Measurements from ENCODE around the gene PDCD6IP. TPM values are rescaled to one million over a fixed set of nuclear protein-coding genes. Genes with fewer than 3 reads are reported as not detected.
A peak's percentile ranks its signal among the peaks of the same experiment; 100 is the strongest.

PDCD6IP gene
- total and polyA plus RNA-seq, 2 of the 13 experiments (the other 11 are each of a cell fraction or from before 2014, with no cell fraction given) = 62.5 to 85.6 TPM

DNA sequence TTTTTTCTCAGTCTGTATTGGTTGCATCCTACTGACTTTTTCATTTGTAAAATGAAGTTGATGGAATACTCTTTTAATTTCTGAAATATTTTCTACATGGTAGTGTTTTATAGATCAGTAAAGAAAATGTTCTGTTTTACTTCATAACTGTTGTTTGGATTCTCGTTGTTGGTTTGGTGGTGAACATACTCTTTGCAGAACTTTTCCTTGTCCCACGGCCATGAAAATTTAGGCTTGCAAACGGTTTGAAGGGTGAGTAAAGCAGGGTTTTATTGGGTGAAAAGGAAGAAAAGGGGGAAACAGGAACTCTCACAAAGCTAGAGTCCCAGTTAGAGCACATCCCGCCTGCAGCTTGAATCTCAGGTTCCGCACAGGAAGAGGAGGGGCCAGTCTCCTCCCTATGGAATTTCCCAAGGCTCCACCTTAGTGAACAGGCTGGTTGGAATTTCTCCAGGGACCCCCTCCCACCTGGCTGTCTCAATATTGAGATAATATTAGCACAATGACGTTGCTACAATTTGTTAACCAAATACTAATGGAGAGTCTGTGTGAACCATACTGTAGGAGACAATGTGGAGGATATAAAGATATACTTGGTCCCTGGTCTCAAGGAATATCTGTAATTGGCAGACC is 5.6 kb downstream of the PDCD6IP start (continued):
- TF ChIP-seq THAP11 (CRISPR knock-in tag; IDR thresholded peaks at IDR 0.05) (no peak), NFKB2 (CRISPR knock-in tag; IDR thresholded peaks at IDR 0.05; ENCODE audit: borderline replicate concordance) (no peak), ZNF337 (CRISPR knock-in tag; IDR thresholded peaks at IDR 0.05; ENCODE audit: borderline replicate concordance, low read depth) (no peak), KDM6A (CRISPR knock-in tag; IDR thresholded peaks at IDR 0.05; ENCODE audit: low read depth) (no peak), ZNF263 (CRISPR knock-in tag; IDR thresholded peaks at IDR 0.05) (no peak), REPIN1 (CRISPR knock-in tag; IDR thresholded peaks at IDR 0.05; ENCODE audit: borderline replicate concordance, low read depth) (no peak), ZNF101 (CRISPR knock-in tag; IDR thresholded peaks at IDR 0.05; ENCODE audit: borderline replicate concordance, low read depth) (no peak), ZNF3 (CRISPR knock-in tag; IDR thresholded peaks at IDR 0.05) (no peak), NRL (CRISPR knock-in tag; IDR thresholded peaks at IDR 0.05; ENCODE audit: borderline replicate concordance) (no peak), ZNF746 (CRISPR knock-in tag; IDR thresholded peaks at IDR 0.05) (no peak), ZMYM4 (CRISPR knock-in tag; IDR thresholded peaks at IDR 0.05) (peak; percentile 52; the same call in 1 of the 2 replicates), THYN1 (CRISPR knock-in tag; IDR thresholded peaks at IDR 0.05; ENCODE audit: borderline replicate concordance, low read depth) (no peak), MEIS2 (CRISPR knock-in tag; IDR thresholded peaks at IDR 0.05) (no peak), SIX4 (CRISPR knock-in tag; IDR thresholded peaks at IDR 0.05) (no peak), ZFAT (CRISPR knock-in tag; conservative IDR thresholded peaks at IDR 0.05) (no peak), FIP1L1 (IDR thresholded peaks at IDR 0.05; ENCODE audit: borderline replicate concordance, insufficient read depth, low read depth, low read length) (no peak), ETV5 (CRISPR knock-in tag; IDR thresholded peaks at IDR 0.05; ENCODE audit: borderline replicate concordance) (0 out of 2 replicates have a peak, but pooled peaks have one; percentile 22), REL (CRISPR knock-in tag; conservative IDR thresholded peaks at IDR 0.05) (no peak)
- TF ChIP-seq, protein P1, sequence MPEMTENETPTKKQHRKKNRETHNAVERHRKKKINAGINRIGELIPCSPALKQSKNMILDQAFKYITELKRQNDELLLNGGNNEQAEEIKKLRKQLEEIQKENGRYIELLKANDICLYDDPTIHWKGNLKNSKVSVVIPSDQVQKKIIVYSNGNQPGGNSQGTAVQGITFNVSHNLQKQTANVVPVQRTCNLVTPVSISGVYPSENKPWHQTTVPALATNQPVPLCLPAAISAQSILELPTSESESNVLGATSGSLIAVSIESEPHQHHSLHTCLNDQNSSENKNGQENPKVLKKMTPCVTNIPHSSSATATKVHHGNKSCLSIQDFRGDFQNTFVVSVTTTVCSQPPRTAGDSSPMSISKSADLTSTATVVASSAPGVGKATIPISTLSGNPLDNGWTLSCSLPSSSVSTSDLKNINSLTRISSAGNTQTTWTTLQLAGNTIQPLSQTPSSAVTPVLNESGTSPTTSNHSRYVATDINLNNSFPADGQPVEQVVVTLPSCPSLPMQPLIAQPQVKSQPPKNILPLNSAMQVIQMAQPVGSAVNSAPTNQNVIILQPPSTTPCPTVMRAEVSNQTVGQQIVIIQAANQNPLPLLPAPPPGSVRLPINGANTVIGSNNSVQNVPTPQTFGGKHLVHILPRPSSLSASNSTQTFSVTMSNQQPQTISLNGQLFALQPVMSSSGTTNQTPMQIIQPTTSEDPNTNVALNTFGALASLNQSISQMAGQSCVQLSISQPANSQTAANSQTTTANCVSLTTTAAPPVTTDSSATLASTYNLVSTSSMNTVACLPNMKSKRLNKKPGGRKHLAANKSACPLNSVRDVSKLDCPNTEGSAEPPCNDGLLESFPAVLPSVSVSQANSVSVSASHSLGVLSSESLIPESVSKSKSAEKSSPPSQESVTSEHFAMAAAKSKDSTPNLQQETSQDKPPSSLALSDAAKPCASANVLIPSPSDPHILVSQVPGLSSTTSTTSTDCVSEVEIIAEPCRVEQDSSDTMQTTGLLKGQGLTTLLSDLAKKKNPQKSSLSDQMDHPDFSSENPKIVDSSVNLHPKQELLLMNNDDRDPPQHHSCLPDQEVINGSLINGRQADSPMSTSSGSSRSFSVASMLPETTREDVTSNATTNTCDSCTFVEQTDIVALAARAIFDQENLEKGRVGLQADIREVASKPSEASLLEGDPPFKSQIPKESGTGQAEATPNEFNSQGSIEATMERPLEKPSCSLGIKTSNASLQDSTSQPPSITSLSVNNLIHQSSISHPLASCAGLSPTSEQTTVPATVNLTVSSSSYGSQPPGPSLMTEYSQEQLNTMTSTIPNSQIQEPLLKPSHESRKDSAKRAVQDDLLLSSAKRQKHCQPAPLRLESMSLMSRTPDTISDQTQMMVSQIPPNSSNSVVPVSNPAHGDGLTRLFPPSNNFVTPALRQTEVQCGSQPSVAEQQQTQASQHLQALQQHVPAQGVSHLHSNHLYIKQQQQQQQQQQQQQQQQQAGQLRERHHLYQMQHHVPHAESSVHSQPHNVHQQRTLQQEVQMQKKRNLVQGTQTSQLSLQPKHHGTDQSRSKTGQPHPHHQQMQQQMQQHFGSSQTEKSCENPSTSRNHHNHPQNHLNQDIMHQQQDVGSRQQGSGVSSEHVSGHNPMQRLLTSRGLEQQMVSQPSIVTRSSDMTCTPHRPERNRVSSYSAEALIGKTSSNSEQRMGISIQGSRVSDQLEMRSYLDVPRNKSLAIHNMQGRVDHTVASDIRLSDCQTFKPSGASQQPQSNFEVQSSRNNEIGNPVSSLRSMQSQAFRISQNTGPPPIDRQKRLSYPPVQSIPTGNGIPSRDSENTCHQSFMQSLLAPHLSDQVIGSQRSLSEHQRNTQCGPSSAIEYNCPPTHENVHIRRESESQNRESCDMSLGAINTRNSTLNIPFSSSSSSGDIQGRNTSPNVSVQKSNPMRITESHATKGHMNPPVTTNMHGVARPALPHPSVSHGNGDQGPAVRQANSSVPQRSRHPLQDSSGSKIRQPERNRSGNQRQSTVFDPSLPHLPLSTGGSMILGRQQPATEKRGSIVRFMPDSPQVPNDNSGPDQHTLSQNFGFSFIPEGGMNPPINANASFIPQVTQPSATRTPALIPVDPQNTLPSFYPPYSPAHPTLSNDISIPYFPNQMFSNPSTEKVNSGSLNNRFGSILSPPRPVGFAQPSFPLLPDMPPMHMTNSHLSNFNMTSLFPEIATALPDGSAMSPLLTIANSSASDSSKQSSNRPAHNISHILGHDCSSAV (CRISPR knock-in tag; IDR thresholded peaks at IDR 0.05; ENCODE audit: borderline replicate concordance) = no peak
- TF ChIP-seq, protein P2, sequence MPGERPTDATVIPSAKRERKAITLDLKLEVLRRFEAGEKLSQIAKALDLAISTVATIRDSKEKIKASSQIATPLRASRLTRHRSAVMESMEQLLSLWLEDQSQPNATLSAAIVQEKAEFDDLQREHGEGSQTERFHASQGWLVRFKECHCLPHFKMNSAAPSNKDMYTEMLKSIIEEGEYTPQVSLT (CRISPR knock-in tag; IDR thresholded peaks at IDR 0.05; ENCODE audit: borderline replicate concordance, low read depth) = no peak
- TF ChIP-seq, protein P3, sequence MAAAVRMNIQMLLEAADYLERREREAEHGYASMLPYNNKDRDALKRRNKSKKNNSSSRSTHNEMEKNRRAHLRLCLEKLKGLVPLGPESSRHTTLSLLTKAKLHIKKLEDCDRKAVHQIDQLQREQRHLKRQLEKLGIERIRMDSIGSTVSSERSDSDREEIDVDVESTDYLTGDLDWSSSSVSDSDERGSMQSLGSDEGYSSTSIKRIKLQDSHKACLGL (CRISPR knock-in tag; IDR thresholded peaks at IDR 0.05) = no peak
